GM19372 (cell line): Measurements from ENCODE around the gene IQSEC3.
"Not testable (repeated sequence)": the region's sequence is repeated elsewhere in the genome, so short reads cannot be mapped to it uniquely, and the experiment has no call there.

Source experiments
- ATAC-seq: cut with Tn5 transposase; IDR thresholded peaks from one replicate; pipeline ENCODE4 v1.9.1; 2021; ENCODE audit warnings: mild to moderate bottlenecking, low read depth, moderate library complexity; ENCODE audit not compliant: unreplicated experiment

Gene IQSEC3

DNA sequence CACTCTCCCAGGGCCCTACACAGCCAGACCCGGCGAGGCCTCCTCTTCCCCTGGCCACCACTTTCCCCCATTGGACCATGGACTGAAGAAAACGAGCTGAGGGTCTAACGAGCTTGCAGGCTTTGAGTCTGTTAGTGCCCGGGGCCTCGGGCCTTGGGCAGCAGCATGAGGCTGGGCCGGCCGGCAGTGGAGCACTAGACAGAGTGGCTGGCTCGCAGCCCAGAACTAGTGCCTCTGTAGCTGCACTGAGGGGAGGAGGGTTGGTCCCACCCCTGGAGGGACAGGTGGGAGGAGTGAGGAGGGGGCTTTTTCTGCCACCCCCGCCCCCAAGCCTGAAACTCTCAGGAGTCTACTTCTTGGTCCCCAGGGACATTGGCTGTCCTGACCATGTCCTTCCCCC, 108.7 kb downstream of the IQSEC3 start:
- no peak for ATAC-seq

DNA sequence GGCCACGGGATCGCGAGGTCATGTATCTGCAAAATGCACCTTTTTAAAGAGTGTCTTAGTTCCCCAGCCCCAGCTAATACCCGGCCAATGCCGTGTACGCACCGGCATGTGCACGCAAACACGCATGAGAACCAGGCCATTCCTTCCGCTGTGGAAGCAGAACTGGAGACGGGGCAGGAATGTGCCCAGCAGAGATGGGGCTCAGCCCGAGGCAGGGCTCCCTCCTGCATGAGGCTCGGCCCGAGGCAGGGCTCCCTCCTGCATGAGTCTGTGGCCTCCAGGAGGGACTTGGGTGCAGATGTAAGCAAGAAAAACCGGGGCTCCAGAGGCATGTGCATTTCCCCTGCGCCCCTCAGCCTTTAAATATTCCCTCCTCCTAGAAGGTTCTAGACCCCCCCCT, 109.2 kb downstream of the IQSEC3 start:
- no peak for ATAC-seq

DNA sequence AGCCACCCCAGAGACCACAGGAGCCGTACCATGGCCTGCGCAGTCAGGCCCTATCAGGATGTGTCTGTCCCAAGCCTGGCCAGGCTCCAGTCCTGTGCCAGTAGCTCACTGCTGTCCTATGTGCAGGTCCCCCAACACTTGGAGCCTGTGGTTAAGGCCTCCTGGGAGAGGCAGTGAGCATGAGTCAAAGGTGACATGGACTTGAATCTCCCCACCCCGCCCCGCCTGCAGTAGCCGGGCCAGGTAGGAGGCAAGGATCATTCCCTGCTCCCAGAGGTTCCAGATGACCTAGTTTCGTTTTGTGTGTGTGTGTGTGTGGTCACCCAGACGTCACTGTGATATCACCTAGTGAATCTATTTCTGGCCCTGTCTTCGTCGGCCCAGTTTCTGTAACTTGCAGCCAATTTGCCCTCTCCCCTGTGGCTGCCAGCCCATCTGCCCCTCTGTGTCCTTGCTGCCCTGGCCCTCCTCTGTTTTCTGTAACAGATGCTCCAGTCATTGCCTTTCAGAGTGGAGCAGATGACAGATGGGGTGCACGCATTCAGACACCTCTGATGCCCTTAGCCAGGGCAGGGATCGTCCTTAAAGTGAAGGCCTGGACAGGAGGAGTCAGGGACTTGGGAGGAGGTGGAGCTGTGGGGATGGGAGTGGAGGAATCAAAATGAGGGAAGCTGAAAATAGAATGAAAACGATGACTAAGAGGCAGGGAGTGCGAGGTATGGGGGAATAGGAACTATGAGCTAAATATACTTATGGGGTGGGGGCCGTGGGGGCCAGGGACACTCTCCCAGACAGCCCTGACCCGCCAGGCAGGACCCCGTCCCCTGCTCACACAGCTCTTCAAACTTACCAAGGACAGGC, 110.0 kb downstream of the IQSEC3 start:
- no peak for ATAC-seq

DNA sequence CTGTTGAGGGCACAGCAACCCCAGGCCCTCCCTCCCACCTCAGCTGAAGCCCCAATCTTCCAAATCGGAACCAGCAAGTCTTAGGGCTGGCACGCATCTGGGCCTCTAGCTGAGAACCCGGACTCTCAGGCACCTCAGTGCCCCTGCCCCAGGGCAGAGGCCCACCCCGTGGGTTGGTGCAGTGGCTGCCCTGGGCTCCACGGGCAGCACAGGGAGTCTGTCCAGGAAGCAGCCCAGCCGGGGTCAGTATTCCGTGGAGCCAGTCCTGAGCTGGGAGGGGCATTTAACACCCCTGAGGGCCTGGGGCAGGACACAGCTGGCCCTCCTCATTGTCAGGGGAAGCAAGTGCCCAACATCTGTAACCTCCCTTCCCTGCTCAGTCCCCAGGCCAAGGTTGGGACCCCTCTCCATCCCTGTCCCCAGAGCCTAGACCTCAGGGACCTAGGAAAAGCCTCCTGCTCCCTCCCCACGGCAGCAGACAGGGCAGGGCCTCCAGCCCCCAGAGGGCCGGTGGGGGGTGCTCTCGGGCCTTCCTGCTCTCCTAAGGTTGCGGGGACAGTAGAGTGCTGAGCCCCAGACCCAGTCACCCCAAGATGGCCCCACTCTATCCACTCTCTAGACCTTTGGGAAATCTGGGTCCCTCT, 110.9 kb downstream of the IQSEC3 start:
- ATAC-seq: no peak

DNA sequence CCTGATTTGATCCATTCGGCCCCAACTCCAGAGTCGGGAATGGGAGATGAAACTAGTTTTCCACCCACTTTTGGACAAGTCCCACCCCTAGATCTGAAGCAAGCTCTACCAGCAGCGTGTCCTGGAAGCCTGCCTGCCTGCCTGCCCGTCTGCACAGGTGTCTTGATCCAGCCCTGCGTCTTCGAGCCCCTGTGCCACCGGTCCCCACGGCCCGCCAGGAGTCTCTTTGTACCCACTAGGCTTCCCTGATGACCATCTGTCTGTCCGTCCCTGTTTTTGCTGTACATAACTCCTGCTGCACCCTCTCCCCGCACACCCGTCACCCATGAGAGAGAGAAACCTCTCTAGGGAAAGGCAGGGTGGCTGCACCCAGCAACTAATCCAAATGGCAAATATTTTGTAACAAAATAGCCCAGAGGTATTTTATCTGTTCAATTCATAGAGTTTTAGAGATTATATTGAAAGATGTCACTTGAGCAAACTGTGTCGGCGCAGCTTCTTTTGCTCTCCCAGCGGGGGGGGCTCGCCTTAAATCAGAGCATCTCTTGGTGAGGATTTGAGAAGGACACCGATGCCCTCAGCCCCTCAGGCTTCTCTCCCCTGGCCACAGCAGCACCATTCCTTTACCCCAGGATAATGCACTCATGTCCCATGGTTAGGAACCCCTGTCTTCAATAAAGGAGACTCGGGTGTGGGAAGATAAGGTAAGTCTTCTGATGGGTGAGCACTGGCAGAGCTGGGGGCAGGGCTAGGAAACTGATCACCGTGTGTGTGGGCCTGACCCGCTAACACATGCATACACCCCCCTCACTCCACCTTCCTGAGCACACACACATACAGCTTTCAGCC, 111.6 kb downstream of the IQSEC3 start:
- no peak for ATAC-seq

DNA sequence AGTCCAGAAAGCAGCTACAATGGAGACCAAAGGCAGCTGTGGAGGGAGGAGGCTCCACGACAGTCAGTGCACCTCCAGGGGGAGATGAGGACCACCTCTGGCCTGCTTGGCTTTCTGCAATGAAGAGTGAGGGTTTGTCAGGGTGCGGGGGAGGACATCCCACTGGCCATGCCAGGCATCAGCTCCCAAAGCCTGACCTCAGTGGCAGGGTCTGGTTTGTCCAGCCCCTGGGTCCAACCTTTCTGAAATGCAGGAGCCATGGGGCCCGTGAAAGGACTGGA, 112.2 kb downstream of the IQSEC3 start:
- ATAC-seq: no peak

DNA sequence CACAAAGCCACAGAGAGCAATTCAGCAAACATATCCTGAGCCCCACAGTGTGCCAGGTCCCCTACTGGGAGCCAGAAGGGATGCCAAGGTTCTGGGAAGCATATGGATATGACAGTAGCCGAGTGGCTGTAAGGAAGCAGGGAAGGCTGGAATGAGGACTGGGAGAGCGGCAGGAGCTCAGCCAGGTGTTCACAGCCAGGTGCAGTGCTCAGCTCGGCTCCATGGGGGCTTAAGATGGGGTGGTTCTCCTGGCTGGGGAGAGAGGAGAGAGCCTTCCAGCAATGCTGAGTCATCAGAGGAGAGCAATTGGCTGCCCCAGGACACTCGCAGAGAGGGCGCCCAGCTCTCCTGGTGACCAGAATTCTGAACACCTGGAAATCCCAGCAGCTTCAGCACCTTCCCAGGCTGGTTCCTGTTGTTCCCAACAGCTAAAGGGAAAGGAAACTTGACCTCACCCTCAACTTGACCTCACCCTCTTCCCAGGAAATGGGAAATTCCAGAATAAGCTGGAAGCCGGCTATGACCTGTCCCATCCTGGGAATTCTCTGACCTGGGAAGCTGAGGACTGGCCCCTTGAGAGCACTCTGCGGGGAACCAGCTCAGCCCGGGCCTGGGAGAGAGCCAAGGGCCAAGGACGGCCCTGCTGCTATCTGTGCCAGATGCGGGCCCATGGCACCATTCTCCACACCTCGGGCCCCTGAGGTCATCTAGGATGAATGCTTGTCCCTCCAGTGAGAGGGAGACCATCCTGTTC, 112.7 kb downstream of the IQSEC3 start:
- ATAC-seq: no peak

DNA sequence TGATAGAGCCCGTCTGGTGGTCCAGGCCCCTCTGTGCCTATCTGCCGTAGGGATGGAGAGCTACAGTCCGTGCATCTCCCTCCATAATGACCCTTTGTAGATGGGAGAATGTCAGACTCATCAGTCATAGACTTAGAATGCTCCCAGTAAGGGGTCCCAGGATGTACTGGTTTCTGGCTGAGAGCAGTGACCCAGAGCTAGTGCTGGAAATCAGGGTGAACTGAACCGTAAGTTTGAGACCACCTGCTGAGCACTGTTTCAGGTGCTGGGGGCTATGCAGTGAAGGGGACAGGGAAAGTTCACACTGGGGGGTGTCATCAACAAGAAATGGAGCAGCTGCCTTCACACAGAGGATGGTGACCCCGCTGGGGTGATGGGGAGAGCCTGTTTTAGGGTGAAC, 113.3 kb downstream of the IQSEC3 start:
- ATAC-seq: no peak

DNA sequence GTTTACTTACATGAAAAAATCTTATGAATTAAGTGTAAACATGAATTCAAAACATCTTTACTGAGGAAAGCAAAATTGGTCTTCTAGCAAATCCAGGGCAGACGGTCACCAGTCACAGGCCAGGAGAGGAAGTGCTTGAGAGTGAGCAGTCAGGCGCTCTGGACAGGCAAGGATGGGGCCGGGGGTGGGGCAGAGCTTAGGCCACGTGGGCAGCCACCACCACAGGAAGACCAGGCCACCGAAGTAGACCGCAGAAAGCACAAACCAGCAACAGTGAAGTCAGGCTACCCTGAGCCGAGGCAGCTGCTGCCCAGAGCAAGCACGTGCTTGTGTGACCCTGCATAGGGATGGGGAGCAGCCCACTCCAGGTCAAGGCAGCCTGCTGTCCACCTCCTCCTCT, 113.9 kb downstream of the IQSEC3 start:
- no peak for ATAC-seq

DNA sequence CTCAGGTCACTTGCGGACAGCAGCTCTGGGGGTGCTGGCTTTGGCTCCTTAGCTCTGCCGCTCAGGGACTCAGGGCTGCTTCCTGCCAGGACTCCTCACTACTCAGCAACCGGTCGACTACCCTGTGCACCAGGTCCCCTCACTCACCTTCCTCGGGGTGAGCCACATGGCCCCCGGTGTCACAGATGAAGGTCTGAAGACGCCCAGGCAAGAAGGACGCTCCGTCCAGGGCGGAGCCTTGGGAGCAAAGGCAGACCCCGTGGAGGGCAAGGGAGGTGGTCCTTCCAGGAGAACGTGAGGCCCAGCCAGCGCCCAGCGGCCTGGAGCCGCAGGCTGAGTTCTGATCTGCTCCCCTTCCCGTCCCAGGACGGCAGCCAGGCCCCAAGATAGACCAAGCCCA, 115.4 kb downstream of the IQSEC3 start:
- no peak for ATAC-seq

DNA sequence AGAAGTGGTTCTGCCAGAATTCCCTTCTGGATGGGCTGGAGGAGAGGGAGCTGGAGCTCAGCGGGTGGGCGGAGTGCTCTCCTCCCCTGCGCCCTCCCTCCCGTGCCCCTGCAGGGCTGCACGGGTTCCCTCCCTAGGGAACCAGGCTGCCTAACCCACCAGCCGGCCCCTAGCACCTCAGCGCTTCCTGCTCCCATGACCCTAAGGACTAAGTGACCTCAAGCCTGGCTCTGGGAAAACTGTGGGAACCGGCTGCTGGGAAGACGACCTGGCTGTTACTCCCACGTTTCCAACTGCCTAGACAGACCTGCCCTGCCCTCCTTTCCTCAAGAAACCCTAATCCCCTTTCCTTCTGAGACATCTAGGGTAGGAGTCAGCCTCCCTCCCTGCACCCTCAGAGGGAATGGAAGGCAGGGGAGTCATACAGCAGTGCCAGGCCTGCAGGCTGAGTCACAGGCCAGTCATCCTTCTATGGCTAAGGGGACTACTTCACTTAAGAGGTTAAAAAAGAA, 115.9 kb downstream of the IQSEC3 start:
- no peak for ATAC-seq

DNA sequence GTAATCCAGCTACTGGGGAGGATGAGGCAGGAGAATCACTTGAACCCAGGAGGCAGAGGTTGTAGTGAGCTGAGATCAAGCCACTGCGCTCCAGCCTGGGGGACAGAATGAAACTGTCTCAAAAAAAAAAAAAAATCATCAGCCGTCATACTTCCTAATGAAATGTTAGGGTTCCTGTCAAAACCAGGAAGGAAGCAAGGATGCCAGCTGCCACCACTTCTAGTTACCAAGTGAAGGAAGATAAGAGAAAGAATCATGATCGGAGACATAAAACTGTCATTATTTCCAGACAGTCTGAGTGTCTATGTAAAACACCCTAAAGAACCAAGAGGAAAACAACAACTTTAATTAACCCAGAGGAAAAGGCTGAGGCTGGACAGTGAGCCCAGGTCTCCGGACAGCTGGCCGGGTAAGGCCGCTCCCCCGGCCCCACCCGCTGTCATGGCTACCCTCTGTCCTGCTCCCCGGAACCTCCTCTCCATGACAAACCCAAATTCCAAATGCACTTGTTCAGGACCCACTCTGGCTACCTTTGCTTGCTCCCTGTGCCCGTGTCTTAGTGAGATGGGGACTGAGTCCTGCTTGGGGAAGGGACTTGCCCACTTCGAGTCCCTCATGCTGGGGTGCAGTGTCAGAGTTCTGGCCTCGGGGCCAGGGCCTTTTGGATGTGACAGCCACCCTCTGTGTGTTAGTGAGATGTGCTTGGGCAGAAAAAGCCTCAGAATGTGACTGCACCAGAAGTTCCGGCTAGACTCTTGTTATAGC, 118.4 kb downstream of the IQSEC3 start:
- no peak for ATAC-seq

DNA sequence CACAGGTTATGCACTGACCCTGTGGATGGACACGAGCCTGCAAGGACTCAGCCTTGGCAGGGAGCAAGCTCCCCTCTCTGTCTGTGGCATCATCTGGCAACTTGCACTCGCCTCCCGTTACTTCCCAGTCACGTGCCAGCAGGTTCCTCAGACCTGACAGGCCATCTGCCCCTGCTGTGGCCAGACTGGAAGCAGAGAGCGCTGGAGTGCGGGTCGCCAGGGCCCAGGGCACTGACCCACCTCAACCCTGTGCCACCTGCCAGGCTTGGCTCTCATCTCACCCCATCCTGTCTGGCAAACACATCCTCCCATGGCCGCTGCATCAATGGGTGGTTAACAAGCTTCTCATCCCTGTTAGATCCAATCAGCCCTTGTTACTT, 119.0 kb downstream of the IQSEC3 start:
- no peak for ATAC-seq

DNA sequence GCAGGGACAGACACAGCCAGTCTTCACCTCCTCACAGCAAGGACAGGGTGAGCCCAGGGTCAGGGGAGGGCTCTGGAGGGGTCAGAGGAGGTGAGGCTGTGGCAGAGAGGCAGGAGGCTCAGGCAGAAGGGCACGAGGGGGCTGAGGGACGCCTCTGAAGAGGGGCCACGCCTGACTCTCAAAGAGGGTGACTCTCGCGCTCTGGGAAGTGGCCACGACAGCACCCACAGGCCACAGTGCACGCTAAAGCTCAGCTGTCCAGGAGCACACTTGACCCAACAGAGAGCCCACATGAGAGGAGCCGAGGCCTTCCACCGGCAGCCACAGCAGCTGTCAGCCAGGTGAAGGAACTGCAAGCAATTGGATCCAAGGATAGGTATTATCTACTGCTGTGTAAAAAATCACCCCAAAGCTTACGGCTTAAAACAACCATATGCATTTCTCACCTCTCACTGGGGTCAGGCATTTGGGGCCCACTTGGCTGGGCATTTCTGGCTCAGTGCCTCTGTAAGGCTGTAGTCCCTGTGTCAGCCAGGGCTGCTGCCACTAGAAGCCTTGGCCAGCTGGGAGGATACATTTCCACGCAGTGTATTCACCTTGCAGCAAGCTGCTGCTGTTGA, 119.5 kb downstream of the IQSEC3 start:
- no peak for ATAC-seq

DNA sequence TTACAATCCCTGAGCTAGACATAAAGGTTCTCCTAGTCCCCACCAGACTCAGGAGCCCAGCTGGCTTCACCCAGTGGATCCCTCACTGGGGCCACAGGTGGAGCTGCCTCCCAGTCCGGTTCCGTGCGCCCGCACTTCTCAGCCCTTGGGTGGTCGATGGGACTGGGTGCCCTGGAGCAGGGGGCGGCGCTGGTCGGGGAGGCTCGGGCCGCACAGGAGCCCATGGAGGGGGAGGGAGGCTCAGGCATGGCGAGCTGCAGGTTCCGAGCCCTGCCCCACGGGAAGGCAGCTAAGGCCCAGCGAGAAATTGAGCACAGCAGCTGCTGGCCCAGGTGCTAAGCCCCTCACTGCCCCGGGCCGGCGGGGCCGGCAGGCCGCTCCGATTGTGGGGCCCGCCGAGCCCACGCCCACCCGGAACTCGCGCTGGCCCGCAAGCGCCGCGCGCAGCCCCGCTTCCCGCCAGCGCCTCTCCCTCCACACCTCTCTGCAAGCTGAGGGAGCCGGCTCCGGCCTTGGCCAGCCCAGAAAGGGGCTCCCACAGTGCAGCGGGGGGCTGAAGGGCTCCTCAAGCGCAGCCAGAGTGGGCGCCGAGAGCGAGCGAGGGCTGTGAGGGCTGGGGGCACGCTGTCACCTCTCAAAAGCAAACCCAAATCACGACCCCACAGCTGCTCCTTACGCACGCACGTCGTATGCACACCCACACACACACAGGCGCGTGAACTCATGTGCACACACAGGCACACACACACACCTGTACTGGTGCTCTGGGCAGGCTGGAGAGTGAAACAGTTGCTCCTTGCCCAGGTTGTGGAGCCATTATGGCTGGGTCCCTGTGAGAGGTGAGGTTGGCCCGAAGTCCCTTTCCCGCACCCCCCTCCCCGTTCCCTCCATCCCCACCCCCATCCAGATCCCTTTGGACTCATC, 121.7 kb downstream of the IQSEC3 start:
- not testable (repeated sequence) for ATAC-seq

DNA sequence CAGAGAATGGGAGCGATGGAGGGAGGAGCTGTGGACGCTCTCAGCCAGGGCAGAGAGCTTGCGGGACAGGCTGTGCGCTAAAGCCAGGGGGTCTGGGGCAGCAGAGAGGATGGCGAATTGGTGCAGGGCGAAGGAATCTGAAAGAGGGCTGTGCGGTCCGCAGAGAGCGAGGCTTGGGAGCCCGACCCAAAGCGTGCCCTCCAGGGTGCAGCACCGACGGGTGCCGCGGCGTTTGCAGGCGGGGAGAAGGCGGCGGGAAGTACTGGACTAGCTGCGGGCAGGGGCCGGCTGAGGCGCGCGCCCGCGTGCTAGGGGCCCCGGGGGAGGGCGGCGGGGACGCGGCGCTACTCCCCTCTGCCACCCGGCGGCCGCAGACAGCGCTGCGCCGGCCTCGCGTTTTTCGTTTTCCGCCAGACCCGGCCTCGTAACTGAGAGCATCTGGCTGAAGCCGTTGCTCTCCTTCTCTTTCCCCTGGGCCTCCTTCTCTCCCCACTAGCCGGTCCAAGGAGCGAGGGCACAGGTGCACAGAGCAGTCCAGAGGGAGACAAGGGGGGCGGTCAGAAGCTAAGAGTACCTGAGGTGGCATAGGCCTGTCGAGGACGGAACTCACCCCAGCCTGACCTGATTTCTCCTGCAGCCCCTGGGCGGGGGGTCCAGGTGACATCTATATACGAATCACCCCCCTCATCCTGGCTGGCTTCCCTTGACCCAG, 122.5 kb downstream of the IQSEC3 start:
- no peak for ATAC-seq

DNA sequence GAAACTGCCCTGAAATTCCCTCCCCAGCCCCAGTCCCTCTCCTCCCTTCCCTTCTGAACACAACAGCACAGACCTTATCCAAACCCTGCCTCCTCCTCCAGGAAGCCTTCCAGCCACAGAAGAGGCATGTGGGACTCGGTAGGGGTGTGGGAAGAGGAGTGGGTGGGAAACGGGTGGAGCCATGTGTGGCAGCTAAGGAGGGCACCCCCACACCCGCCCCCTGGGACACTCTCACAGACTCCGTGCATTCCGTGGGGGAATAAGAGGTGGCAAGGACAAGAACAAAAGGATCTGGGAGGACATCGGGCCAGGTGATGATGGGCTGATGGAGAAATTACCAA, 123.0 kb downstream of the IQSEC3 start:
- no peak for ATAC-seq

DNA sequence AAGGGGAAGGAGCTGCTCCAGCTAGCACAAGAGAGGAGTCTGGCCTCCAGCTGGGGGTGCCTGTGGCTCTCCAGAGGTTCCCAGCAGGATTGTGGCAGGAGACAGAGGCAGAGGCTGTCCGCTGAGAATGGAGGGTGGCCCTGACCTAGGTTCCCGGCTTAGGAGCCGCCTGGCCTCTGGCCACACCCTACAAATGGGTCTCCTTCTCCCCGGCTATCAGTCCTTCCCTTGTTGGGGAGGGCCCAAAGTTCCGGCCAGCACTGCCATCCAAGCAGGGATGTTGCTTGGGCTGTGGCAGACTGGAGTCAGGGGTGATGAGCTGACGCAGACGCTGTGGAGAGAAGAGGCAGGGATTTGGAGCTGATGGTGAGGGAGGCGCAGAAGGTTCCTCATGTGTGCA, 124.3 kb downstream of the IQSEC3 start:
- ATAC-seq: no peak
